GM12878 (cell line): ENCODE data around the gene ASCC3.

Experiments
- ATF2 ChIP-seq: IDR thresholded peaks from 2 replicates; pipeline ENCODE4 v1.6.1; 2012; ENCODE audit warnings: low read length, inconsistent platforms
- CEBPB ChIP-seq, 2 experiments: fragments of 150-350 bp in 1 of 2; IDR thresholded peaks; 2 replicates each; pipeline ENCODE4 v1.6.1; 2012 to 2014; ENCODE audit warnings: low read depth in 2 of 2, low read length in 2 of 2, borderline replicate concordance in 1 of 2, inconsistent platforms in 1 of 2
- CTCF ChIP-seq, 3 experiments: IDR thresholded peaks in 2 of 3; conservative IDR thresholded peaks in 1 of 3; 2 replicates each; pipeline ENCODE4 v1.5.1; 2011; ENCODE audit warnings: low read depth in 3 of 3, low read length in 3 of 3, mild to moderate bottlenecking in 3 of 3, control low read depth in 2 of 3, moderate library complexity in 2 of 3, inconsistent platforms in 1 of 3, mixed read lengths in 1 of 3; ENCODE audit not compliant: control insufficient read depth in 2 of 3, insufficient read depth in 1 of 3; ENCODE audit errors: extremely low read depth in 1 of 3
- DPF2 ChIP-seq: fragments of 450-650 bp; IDR thresholded peaks from 2 replicates; pipeline ENCODE4 v1.6.1; 2017; ENCODE audit warnings: mild to moderate bottlenecking
- EZH2 ChIP-seq: IDR thresholded peaks from 2 replicates; pipeline ENCODE4 v1.6.1; 2012; ENCODE audit warnings: low read depth, mild to moderate bottlenecking, control low read depth, inconsistent platforms, low read length, borderline replicate concordance; ENCODE audit not compliant: control insufficient read depth
- HDAC6 ChIP-seq: fragments of 200-600 bp; sonication (generic); IDR thresholded peaks from one replicate; pipeline ENCODE4 v1.8.0; 2017; ENCODE audit warnings: antibody characterized with exemption; ENCODE audit not compliant: unreplicated experiment
- LARP7 ChIP-seq: fragments of 450-650 bp; IDR thresholded peaks from 2 replicates; pipeline ENCODE4 v1.6.1; 2017; ENCODE audit warnings: mild to moderate bottlenecking
- MXI1 ChIP-seq: fragments of 150-350 bp; IDR thresholded peaks from 2 replicates; pipeline ENCODE4 v1.6.1; 2011; ENCODE audit warnings: low read depth, mild to moderate bottlenecking, inconsistent platforms, low read length, improper control_type of control experiment
- NFIC ChIP-seq: IDR thresholded peaks from 2 replicates; pipeline ENCODE4 v1.6.1; 2012; ENCODE audit warnings: low read depth, mild to moderate bottlenecking, inconsistent platforms, low read length, moderate library complexity
- POLR2A ChIP-seq: IDR thresholded peaks from 2 replicates; pipeline ENCODE4 v1.6.1; 2011; ENCODE audit warnings: low read depth, mild to moderate bottlenecking, low read length
- SMAD1 ChIP-seq: fragments of 450-650 bp; IDR thresholded peaks from 2 replicates; pipeline ENCODE4 v1.6.1; 2018; ENCODE audit warnings: mild to moderate bottlenecking, low read depth; ENCODE audit not compliant: partially characterized antibody
- ZNF207 ChIP-seq: fragments of 450-650 bp; IDR thresholded peaks from 2 replicates; pipeline ENCODE4 v1.6.1; 2014; ENCODE audit warnings: antibody characterized with exemption, mild to moderate bottlenecking, borderline replicate concordance
- ZNF274 ChIP-seq: IDR thresholded peaks from one replicate; pipeline ENCODE4 v1.8.0; 2011; ENCODE audit not compliant: insufficient read length, insufficient read depth
- TF ChIP-seq, protein P1 (sequence below): IDR thresholded peaks from 2 replicates; pipeline ENCODE4 v1.6.1; 2012; ENCODE audit warnings: low read depth, low read length, improper control_type of control experiment

DNA sequence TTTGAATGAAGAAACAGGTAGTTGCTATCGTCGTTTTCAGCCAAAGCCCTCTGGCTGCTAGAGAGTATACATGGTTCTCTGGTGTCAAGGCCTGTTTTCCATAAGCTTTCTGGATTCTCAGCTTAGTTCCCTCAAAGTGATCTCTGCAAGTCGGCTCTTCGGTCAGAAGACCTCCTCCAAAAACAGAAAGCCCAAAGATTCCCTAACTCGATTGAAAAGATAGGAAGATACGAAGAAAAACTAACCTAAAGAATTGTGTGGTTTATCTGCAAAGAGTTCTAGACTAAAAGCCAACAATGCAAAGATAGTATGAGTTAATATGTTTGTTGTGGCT lies 545 bp upstream of the ASCC3 start:
- TF ChIP-seq ZNF274 = no peak
- TF ChIP-seq POLR2A = no peak
- TF ChIP-seq DPF2 = no peak
- TF ChIP-seq HDAC6 = no peak
- TF ChIP-seq, protein P1, sequence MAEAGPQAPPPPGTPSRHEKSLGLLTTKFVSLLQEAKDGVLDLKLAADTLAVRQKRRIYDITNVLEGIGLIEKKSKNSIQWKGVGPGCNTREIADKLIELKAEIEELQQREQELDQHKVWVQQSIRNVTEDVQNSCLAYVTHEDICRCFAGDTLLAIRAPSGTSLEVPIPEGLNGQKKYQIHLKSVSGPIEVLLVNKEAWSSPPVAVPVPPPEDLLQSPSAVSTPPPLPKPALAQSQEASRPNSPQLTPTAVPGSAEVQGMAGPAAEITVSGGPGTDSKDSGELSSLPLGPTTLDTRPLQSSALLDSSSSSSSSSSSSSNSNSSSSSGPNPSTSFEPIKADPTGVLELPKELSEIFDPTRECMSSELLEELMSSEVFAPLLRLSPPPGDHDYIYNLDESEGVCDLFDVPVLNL = no peak
- TF ChIP-seq EZH2 = no peak
- no peak for TF ChIP-seq SMAD1
- no peak for TF ChIP-seq LARP7
- TF ChIP-seq CTCF (IDR thresholded peaks at IDR 0.05 in 2 of 3, conservative IDR thresholded peaks at IDR 0.05 in 1 of 3; ENCODE audit: control insufficient read depth in 2 of 3, extremely low read depth in 1 of 3, insufficient read depth in 1 of 3, low read depth in 3 of 3, low read length in 3 of 3) = no peak
- no peak for TF ChIP-seq CEBPB (IDR thresholded peaks at IDR 0.05; ENCODE audit: borderline replicate concordance in 1 of 2, low read depth in 2 of 2, low read length in 2 of 2)
- TF ChIP-seq ATF2 = no peak
- no peak for TF ChIP-seq ZNF207
- TF ChIP-seq MXI1 = no peak
- TF ChIP-seq NFIC = no peak
